OCI-LY3 (cell line): ENCODE data around the gene CHM.

Experiments
- CTCF ChIP-seq: fragments of 200-600, 300-600 bp; sonication (generic); IDR thresholded peaks from 2 replicates; pipeline ENCODE4 v1.5.1; 2014; ENCODE audit warnings: antibody characterized with exemption, low read length, low read depth
- EZH2phosphoT487 ChIP-seq: fragments of 200-600 bp; shearing (Covaris generic); IDR thresholded peaks from 2 replicates; pipeline ENCODE4 v1.6.1; 2018; ENCODE audit warnings: antibody characterized with exemption, mixed run types, low read depth

- TF ChIP-seq CTCF = no peak
- no peak for TF ChIP-seq EZH2phosphoT487
Observed at GRCh38 chrX:86014421-86014820, 32.9 kb downstream of the CHM start.
